ENCODE results near the gene PTPRN2. TPM values are rescaled to one million over a fixed set of nuclear protein-coding genes. Genes with fewer than 3 reads are reported as not detected.

Gene PTPRN2
- total RNA-seq, 1 donor from 2014 or later = 11.4 TPM

GRCh38 chr7:158043551-158044481, 543.8 kb downstream of the PTPRN2 start:
- no peak for DNase-seq (ENCODE audit: low spot score, unreplicated experiment)
- Mint-ChIP-seq H3K4me3 (ENCODE audit: low read depth) (no peak overlapping the region), H3K9me3 (ENCODE audit: low read depth) (peaks cover 14% of the 10 kb centered on the region), H3K27me3 (no peaks in the 10 kb centered on the region), H3K36me3 (ENCODE audit: insufficient read depth) (peaks cover 3% of the 10 kb centered on the region), H3K4me1 (ENCODE audit: low read depth) (no peaks in the 10 kb centered on the region), H3K27ac (no peak overlapping the region)
- TF ChIP-seq, protein P1, sequence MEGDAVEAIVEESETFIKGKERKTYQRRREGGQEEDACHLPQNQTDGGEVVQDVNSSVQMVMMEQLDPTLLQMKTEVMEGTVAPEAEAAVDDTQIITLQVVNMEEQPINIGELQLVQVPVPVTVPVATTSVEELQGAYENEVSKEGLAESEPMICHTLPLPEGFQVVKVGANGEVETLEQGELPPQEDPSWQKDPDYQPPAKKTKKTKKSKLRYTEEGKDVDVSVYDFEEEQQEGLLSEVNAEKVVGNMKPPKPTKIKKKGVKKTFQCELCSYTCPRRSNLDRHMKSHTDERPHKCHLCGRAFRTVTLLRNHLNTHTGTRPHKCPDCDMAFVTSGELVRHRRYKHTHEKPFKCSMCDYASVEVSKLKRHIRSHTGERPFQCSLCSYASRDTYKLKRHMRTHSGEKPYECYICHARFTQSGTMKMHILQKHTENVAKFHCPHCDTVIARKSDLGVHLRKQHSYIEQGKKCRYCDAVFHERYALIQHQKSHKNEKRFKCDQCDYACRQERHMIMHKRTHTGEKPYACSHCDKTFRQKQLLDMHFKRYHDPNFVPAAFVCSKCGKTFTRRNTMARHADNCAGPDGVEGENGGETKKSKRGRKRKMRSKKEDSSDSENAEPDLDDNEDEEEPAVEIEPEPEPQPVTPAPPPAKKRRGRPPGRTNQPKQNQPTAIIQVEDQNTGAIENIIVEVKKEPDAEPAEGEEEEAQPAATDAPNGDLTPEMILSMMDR (IDR thresholded peaks at IDR 0.05; ENCODE audit: unreplicated experiment) = no peak

GRCh38 chr7:158042156-158042880, 545.3 kb downstream of the PTPRN2 start:
- Mint-ChIP-seq H3K27me3 (no peaks in the 10 kb centered on the region), H3K4me3 (ENCODE audit: low read depth) (no peak overlapping the region), H3K4me1 (ENCODE audit: low read depth) (no peaks in the 10 kb centered on the region), H3K27ac (no peak overlapping the region), H3K36me3 (ENCODE audit: insufficient read depth) (peaks cover 3% of the 10 kb centered on the region), H3K9me3 (ENCODE audit: low read depth) (peaks cover 18% of the 10 kb centered on the region)
- TF ChIP-seq, protein P1 (IDR thresholded peaks at IDR 0.05; ENCODE audit: unreplicated experiment) = no peak
- DNase-seq (ENCODE audit: low spot score, unreplicated experiment) = no peak

DNA sequence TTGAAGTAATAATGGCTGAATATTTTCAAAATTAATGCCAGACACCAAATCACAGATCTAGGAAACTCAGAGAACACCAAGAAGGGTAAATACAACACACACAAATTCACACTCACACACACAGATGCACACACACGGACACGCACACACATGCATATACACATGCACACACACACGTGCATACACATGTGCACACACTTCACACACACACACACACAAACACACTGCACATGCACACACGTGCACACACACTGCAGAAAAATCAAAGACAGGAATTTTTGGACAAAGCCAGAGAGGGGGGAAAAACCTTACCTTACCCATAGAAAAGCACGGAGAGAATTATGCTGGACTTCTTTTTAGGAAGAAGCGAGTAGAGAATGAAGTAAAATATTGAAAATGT, 547.4 kb downstream of the PTPRN2 start:
- H3K36me3 Mint-ChIP-seq (ENCODE audit: insufficient read depth) = peaks cover 3% of the 10 kb centered on the region

DNA sequence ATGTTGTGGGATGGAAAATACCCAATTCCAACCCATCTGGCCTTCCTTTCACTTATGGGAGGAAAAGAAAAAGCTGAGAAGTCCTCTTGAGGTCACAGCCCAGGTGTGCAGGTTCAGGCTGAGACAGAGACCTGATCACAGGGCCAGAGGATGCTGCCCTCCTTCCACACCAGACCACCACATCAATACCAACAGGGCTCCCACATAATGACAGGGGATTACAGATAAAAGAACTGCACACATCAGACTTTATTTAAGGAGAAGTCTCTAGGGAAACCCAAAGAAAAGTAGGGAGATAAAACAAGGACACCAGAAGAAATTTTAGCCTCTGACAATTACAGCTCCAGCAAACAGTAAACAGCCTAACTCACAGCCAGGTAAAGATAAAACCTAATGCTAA, 548.4 kb downstream of the PTPRN2 start:
- Mint-ChIP-seq H3K36me3 (ENCODE audit: insufficient read depth) (peaks cover 3% of the 10 kb centered on the region), H3K4me3 (ENCODE audit: low read depth) (no peak overlapping the region), H3K27ac (no peak overlapping the region), H3K4me1 (ENCODE audit: low read depth) (no peaks in the 10 kb centered on the region), H3K9me3 (ENCODE audit: low read depth) (peaks cover 21% of the 10 kb centered on the region), H3K27me3 (no peaks in the 10 kb centered on the region)
- TF ChIP-seq, protein P1 (IDR thresholded peaks at IDR 0.05; ENCODE audit: unreplicated experiment) = no peak
- DNase-seq (ENCODE audit: low spot score, unreplicated experiment) = no peak

More for the DNA sequence above, 547.4 kb downstream of the PTPRN2 start:
- TF ChIP-seq, protein P1 (IDR thresholded peaks at IDR 0.05; ENCODE audit: unreplicated experiment) = no peak
- no peak overlapping the region for H3K27ac Mint-ChIP-seq
- H3K4me1 Mint-ChIP-seq (ENCODE audit: low read depth) = no peaks in the 10 kb centered on the region
- H3K27me3 Mint-ChIP-seq = no peaks in the 10 kb centered on the region
- no peak for DNase-seq (ENCODE audit: low spot score, unreplicated experiment)
- peaks cover 18% of the 10 kb centered on the region for H3K9me3 Mint-ChIP-seq (ENCODE audit: low read depth)
- no peak overlapping the region for H3K4me3 Mint-ChIP-seq (ENCODE audit: low read depth)

DNA sequence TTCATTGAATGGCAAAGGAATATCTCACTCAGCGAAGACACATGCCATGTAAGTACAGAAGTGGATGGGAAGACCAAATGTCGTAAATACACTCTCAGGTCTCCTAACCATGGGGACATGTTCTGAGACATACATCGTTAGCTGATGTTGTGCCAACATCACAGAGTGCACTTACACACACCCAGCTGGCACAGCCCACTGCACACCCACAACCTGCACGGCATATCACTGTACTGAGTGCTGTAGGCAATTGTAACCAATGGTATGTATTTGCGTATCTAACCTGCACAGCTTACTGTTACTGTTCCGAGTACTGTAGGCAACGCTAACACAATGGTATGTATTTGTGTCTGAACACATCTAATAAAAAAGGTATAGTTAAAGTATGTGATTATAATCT, 550.4 kb downstream of the PTPRN2 start:
- no peak for DNase-seq (ENCODE audit: low spot score, unreplicated experiment)
- Mint-ChIP-seq H3K4me1 (ENCODE audit: low read depth) (no peaks in the 10 kb centered on the region), H3K27ac (no peak overlapping the region), H3K27me3 (no peaks in the 10 kb centered on the region), H3K4me3 (ENCODE audit: low read depth) (no peak overlapping the region), H3K9me3 (ENCODE audit: low read depth) (peaks cover 26% of the 10 kb centered on the region), H3K36me3 (ENCODE audit: insufficient read depth) (peaks cover 6% of the 10 kb centered on the region)
- TF ChIP-seq, protein P1 (IDR thresholded peaks at IDR 0.05; ENCODE audit: unreplicated experiment) = no peak
